ENCODE measurements around the gene VWA5B2. TPM values are rescaled to one million over a fixed set of nuclear protein-coding genes. Genes with fewer than 3 reads are reported as not detected.

VWA5B2 gene
- total and polyA plus RNA-seq, 2 of the 13 experiments (the other 11 are each of a cell fraction or from before 2014, with no cell fraction given): 0.03 to 0.04 TPM

DNA sequence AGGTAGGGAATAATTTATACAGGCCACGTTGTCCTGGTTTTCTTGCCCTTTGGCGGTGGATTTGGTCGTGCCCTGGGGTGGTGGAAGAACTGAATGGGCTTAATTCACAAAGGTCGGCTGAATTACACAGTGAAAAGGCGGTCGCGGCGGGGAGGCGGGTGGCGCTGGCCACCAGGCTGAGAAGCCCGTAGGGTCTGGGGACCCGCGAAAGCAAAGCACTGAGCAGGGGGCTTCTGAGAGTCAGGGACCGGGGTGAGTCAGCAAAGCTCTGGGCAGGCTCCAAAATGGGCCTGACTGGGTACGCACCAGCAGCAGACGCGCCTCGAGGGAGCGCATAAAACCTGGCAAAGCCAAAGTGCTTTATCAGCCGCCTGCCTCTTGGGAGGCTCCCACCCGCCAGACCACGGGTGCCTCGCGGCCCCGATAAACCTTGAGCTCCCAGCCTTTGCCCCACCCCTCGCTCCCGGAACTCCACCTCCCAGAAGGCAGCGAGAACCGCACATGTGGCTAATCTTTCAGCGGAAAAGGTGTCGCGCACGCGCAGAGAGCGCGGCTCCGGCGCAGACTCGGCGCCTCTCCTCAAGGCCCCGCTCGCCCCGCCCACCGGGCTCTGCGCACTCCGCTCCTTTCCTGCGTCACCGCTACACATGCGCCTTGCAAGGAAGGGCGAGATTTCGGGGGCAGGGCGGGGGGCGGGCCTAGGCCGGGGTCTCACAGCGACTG lies 43.8 kb upstream of the VWA5B2 start (continued):
- TF ChIP-seq ARNT2 (CRISPR knock-in tag; IDR thresholded peaks at IDR 0.05; ENCODE audit: low read depth): peak; percentile 84
- TF ChIP-seq, protein P1, sequence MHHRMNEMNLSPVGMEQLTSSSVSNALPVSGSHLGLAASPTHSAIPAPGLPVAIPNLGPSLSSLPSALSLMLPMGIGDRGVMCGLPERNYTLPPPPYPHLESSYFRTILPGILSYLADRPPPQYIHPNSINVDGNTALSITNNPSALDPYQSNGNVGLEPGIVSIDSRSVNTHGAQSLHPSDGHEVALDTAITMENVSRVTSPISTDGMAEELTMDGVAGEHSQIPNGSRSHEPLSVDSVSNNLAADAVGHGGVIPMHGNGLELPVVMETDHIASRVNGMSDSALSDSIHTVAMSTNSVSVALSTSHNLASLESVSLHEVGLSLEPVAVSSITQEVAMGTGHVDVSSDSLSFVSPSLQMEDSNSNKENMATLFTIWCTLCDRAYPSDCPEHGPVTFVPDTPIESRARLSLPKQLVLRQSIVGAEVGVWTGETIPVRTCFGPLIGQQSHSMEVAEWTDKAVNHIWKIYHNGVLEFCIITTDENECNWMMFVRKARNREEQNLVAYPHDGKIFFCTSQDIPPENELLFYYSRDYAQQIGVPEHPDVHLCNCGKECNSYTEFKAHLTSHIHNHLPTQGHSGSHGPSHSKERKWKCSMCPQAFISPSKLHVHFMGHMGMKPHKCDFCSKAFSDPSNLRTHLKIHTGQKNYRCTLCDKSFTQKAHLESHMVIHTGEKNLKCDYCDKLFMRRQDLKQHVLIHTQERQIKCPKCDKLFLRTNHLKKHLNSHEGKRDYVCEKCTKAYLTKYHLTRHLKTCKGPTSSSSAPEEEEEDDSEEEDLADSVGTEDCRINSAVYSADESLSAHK (CRISPR knock-in tag; IDR thresholded peaks at IDR 0.05; ENCODE audit: borderline replicate concordance): no peak
- TF ChIP-seq SUZ12 (IDR thresholded peaks at IDR 0.05; ENCODE audit: low read depth, low read length): peak; percentile 41; the same call in 1 of the 2 replicates
- TF ChIP-seq POLR2A (IDR thresholded peaks at IDR 0.05; ENCODE audit: insufficient read depth in 1 of 2, low read depth in 2 of 2, low read length in 2 of 2): peak; percentile 82 to 92
- TF ChIP-seq, protein P2, sequence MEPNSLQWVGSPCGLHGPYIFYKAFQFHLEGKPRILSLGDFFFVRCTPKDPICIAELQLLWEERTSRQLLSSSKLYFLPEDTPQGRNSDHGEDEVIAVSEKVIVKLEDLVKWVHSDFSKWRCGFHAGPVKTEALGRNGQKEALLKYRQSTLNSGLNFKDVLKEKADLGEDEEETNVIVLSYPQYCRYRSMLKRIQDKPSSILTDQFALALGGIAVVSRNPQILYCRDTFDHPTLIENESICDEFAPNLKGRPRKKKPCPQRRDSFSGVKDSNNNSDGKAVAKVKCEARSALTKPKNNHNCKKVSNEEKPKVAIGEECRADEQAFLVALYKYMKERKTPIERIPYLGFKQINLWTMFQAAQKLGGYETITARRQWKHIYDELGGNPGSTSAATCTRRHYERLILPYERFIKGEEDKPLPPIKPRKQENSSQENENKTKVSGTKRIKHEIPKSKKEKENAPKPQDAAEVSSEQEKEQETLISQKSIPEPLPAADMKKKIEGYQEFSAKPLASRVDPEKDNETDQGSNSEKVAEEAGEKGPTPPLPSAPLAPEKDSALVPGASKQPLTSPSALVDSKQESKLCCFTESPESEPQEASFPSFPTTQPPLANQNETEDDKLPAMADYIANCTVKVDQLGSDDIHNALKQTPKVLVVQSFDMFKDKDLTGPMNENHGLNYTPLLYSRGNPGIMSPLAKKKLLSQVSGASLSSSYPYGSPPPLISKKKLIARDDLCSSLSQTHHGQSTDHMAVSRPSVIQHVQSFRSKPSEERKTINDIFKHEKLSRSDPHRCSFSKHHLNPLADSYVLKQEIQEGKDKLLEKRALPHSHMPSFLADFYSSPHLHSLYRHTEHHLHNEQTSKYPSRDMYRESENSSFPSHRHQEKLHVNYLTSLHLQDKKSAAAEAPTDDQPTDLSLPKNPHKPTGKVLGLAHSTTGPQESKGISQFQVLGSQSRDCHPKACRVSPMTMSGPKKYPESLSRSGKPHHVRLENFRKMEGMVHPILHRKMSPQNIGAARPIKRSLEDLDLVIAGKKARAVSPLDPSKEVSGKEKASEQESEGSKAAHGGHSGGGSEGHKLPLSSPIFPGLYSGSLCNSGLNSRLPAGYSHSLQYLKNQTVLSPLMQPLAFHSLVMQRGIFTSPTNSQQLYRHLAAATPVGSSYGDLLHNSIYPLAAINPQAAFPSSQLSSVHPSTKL (CRISPR knock-in tag; IDR thresholded peaks at IDR 0.05): peak; percentile 48; the same call in 1 of the 2 replicates
- TF ChIP-seq NFYC (CRISPR knock-in tag; IDR thresholded peaks at IDR 0.05): peak; percentile 35; the same call in 1 of the 2 replicates
- TF ChIP-seq SNAI1 (CRISPR knock-in tag; IDR thresholded peaks at IDR 0.05; ENCODE audit: borderline replicate concordance): 0 out of 2 replicates have a peak, but pooled peaks have one; percentile 69
- peak; percentile 57; the same call in 1 of the 2 replicates for TF ChIP-seq NFKB2 (CRISPR knock-in tag; IDR thresholded peaks at IDR 0.05; ENCODE audit: borderline replicate concordance)
- TF ChIP-seq ISX (CRISPR knock-in tag; conservative IDR thresholded peaks at IDR 0.05): no peak
- TF ChIP-seq ELF1 (CRISPR knock-in tag; IDR thresholded peaks at IDR 0.05): peak; percentile 91
- TF ChIP-seq CENPT (CRISPR knock-in tag; IDR thresholded peaks at IDR 0.05; ENCODE audit: low read depth): no peak
- peak; percentile 34; the same call in 1 of the 2 replicates for TF ChIP-seq ZBTB20 (CRISPR knock-in tag; IDR thresholded peaks at IDR 0.05; ENCODE audit: borderline replicate concordance, low read depth)
- TF ChIP-seq, protein P3, sequence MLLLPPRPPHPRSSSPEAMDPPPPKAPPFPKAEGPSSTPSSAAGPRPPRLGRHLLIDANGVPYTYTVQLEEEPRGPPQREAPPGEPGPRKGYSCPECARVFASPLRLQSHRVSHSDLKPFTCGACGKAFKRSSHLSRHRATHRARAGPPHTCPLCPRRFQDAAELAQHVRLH (CRISPR knock-in tag; IDR thresholded peaks at IDR 0.05; ENCODE audit: borderline replicate concordance, low read depth): 0 out of 2 replicates have a peak, but pooled peaks have one; percentile 36
- TF ChIP-seq, protein P4, sequence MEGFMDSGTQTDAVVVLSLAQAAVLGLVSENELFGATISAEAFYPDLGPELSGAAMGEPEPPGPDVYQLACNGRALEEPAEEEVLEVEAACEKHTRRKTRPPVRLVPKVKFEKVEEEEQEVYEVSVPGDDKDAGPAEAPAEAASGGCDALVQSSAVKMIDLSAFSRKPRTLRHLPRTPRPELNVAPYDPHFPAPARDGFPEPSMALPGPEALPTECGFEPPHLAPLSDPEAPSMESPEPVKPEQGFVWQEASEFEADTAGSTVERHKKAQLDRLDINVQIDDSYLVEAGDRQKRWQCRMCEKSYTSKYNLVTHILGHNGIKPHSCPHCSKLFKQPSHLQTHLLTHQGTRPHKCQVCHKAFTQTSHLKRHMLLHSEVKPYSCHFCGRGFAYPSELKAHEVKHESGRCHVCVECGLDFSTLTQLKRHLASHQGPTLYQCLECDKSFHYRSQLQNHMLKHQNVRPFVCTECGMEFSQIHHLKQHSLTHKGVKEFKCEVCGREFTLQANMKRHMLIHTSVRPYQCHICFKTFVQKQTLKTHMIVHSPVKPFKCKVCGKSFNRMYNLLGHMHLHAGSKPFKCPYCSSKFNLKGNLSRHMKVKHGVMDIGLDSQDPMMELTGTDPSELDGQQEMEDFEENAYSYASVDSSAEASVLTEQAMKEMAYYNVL (CRISPR knock-in tag; IDR thresholded peaks at IDR 0.05; ENCODE audit: borderline replicate concordance): no peak
- peak; percentile 51; the same call in 1 of the 2 replicates for TF ChIP-seq TSC22D2 (CRISPR knock-in tag; IDR thresholded peaks at IDR 0.05; ENCODE audit: borderline replicate concordance)
- 0 out of 2 replicates have a peak, but pooled peaks have one; percentile 27 for TF ChIP-seq CEBPG (CRISPR knock-in tag; IDR thresholded peaks at IDR 0.05)
- peak; percentile 18; the same call in 1 of the 2 replicates for TF ChIP-seq ZNF317 (CRISPR knock-in tag; IDR thresholded peaks at IDR 0.05)

All from HepG2 (cell line).